H1 (cell line): Measurements from ENCODE around the gene DNTT.

Experiments used
- CTCF ChIP-seq, 3 experiments: IDR thresholded peaks; 1 replicate in 2 of 3; 2 replicates in 1 of 3; pipeline versions ENCODE4 v1.5.1 to v1.6.1; 2011; ENCODE audit warnings: low read length in 3 of 3, mild to moderate bottlenecking in 3 of 3, inconsistent platforms in 2 of 3, low read depth in 1 of 3, moderate library complexity in 1 of 3; ENCODE audit not compliant: insufficient read depth in 1 of 3; ENCODE audit errors: control extremely low read depth in 1 of 3
- EP300 ChIP-seq, 2 experiments: IDR thresholded peaks; 1 replicate in 1 of 2; 2 replicates in 1 of 2; pipeline ENCODE4 v1.6.1; 2011 to 2012; ENCODE audit warnings: low read depth in 2 of 2, low read length in 2 of 2, mild to moderate bottlenecking in 2 of 2, borderline replicate concordance in 1 of 2, inconsistent platforms in 1 of 2, moderate library complexity in 1 of 2
- GABPA ChIP-seq: IDR thresholded peaks from 2 replicates; pipeline ENCODE4 v1.6.1; 2011; ENCODE audit warnings: mild to moderate bottlenecking, low read length, moderate library complexity, borderline replicate concordance; ENCODE audit not compliant: insufficient read depth
- JUND ChIP-seq: IDR thresholded peaks from 2 replicates; pipeline ENCODE4 v1.6.1; 2011; ENCODE audit warnings: mild to moderate bottlenecking, improper control_type of control experiment, low read length
- POLR2A ChIP-seq, 2 experiments: IDR thresholded peaks; 1 replicate in 1 of 2; 2 replicates in 1 of 2; pipeline ENCODE4 v1.6.1; 2011; ENCODE audit warnings: low read depth in 2 of 2, low read length in 2 of 2, mild to moderate bottlenecking in 2 of 2; ENCODE audit errors: control extremely low read depth in 1 of 2
- SP1 ChIP-seq: IDR thresholded peaks from 2 replicates; pipeline ENCODE4 v1.6.1; 2011; ENCODE audit warnings: low read depth, low read length

- TF ChIP-seq CTCF (IDR thresholded peaks at IDR 0.05; ENCODE audit: control extremely low read depth in 1 of 3, insufficient read depth in 1 of 3, low read depth in 1 of 3, low read length in 3 of 3): peak in 1 of 3 experiments; percentile 0; a peak in 1 of 4 replicates
- TF ChIP-seq POLR2A (IDR thresholded peaks at IDR 0.05; ENCODE audit: control extremely low read depth in 1 of 2, low read depth in 2 of 2, low read length in 2 of 2): no peak
- no peak for TF ChIP-seq EP300 (IDR thresholded peaks at IDR 0.05; ENCODE audit: borderline replicate concordance in 1 of 2, low read depth in 2 of 2, low read length in 2 of 2)
- TF ChIP-seq GABPA: no peak
- no peak for TF ChIP-seq SP1
- no peak for TF ChIP-seq JUND
These were observed 73.6 kb downstream of the DNTT start for GRCh38 chr10:96377816-96378294.
